ENCODE measurements around the gene E2F1. TPM values are rescaled to one million over a fixed set of nuclear protein-coding genes. Genes with fewer than 3 reads are reported as not detected.

The E2F1 gene
- total RNA-seq, 3 donors from 2014 or later (not counting 1 experiment from before 2014, with no cell fraction given) = 4.6 to 5.6 (median 4.7) TPM

DNA sequence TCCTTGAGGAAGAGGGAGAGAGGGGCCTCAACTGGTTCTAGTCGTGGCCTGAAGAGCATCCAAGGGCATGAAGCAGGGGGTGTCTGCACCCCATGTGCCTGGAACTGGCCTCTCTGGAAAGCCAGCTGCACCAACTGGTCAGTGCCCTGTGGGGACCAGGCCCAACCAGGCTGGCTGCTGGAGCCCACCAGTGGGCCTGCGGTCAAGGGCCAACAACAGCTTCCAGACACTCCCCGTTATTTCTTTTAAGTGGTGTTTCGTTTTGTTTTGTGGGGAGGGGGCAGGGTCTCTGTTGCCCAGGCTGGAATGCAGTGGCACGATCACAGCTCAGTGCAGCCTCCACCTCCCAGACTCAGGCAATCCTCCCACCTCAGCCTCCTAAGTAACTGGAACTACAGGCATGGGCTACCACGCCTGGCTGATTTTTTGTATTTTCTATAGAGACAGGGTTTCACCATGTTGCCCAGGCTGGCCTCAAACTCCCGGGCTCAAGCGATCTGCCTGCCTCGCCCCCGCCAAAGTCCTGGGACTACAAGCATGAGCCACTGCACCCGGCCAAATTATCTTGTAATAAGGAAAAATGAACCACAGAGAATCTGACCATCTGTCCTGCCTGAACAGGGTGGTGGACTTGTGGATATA lies 36.0 kb downstream of the E2F1 start:
- TF ChIP-seq, protein P1, sequence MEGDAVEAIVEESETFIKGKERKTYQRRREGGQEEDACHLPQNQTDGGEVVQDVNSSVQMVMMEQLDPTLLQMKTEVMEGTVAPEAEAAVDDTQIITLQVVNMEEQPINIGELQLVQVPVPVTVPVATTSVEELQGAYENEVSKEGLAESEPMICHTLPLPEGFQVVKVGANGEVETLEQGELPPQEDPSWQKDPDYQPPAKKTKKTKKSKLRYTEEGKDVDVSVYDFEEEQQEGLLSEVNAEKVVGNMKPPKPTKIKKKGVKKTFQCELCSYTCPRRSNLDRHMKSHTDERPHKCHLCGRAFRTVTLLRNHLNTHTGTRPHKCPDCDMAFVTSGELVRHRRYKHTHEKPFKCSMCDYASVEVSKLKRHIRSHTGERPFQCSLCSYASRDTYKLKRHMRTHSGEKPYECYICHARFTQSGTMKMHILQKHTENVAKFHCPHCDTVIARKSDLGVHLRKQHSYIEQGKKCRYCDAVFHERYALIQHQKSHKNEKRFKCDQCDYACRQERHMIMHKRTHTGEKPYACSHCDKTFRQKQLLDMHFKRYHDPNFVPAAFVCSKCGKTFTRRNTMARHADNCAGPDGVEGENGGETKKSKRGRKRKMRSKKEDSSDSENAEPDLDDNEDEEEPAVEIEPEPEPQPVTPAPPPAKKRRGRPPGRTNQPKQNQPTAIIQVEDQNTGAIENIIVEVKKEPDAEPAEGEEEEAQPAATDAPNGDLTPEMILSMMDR (IDR thresholded peaks at IDR 0.05) = no peak
- Mint-ChIP-seq H3K9me3 (no peaks in the 10 kb centered on the region), H3K27ac (no peak overlapping the region), H3K4me1 (peaks cover 21 to 23% of the 10 kb centered on the region in 2 donors), H3K36me3 (no peaks in the 10 kb centered on the region), H3K27me3 (ENCODE audit: low read depth in 2 of 2) (no peaks in the 10 kb centered on the region), H3K4me3 (no peak overlapping the region)
- intact Hi-C loops (cut with micrococcal nuclease) = no loop called here
- no peak overlapping the region for H3K4me3 ChIP-seq (ENCODE audit: low read length)
- H3K9me3 ChIP-seq (ENCODE audit: control insufficient read depth, insufficient read depth, low read length) = no peaks in the 10 kb centered on the region
- peaks cover 32% of the 10 kb centered on the region for H3K4me1 ChIP-seq (ENCODE audit: control insufficient read depth, insufficient read depth, low read length)
- no peak overlapping the region for H3K27ac ChIP-seq (ENCODE audit: low read length)
- peaks cover under 1% of the 10 kb centered on the region for H3K36me3 ChIP-seq (ENCODE audit: control insufficient read depth, insufficient read depth, low read length)
- no peaks in the 10 kb centered on the region for H3K27me3 ChIP-seq (ENCODE audit: control insufficient read depth, insufficient read depth, low read length)
- DNase-seq (no peak), ATAC-seq (no peak)
- 95% methylated on average over 11 of the region's 11 CpGs for WGBS (ENCODE audit: insufficient coverage)

- no peak overlapping the region for H3K4me3 ChIP-seq (ENCODE audit: low read length)
- peaks cover 21 to 23% of the 10 kb centered on the region in 2 donors for H3K4me1 Mint-ChIP-seq
- no peak for ATAC-seq
- H3K36me3 ChIP-seq (ENCODE audit: control insufficient read depth, insufficient read depth, low read length) = peaks cover 9% of the 10 kb centered on the region
- no peaks in the 10 kb centered on the region for H3K27me3 Mint-ChIP-seq (ENCODE audit: low read depth in 2 of 2)
- no peak overlapping the region for H3K27ac Mint-ChIP-seq
- H3K9me3 ChIP-seq (ENCODE audit: control insufficient read depth, insufficient read depth, low read length) = no peaks in the 10 kb centered on the region
- no peaks in the 10 kb centered on the region for H3K27me3 ChIP-seq (ENCODE audit: control insufficient read depth, insufficient read depth, low read length)
- H3K9me3 Mint-ChIP-seq = no peaks in the 10 kb centered on the region
- WGBS (ENCODE audit: insufficient coverage) = 90% methylated on average over 19 of the region's 19 CpGs
- TF ChIP-seq, protein P1 (IDR thresholded peaks at IDR 0.05) = no peak
- no peak overlapping the region for H3K4me3 Mint-ChIP-seq
- no peaks in the 10 kb centered on the region for H3K36me3 Mint-ChIP-seq
- no peak overlapping the region for H3K27ac ChIP-seq (ENCODE audit: low read length)
- peaks cover 37% of the 10 kb centered on the region for H3K4me1 ChIP-seq (ENCODE audit: control insufficient read depth, insufficient read depth, low read length)
- no peak for DNase-seq
- intact Hi-C loops (cut with micrococcal nuclease) = no loop called here
Observed at GRCh38 chr20:33649201-33649681, 36.9 kb downstream of the E2F1 start.

GRCh38 chr20:33648396-33649004 lies 37.7 kb downstream of the E2F1 start:
- no peaks in the 10 kb centered on the region for H3K9me3 ChIP-seq (ENCODE audit: control insufficient read depth, insufficient read depth, low read length)
- Mint-ChIP-seq H3K4me1 (peaks cover 21 to 22% of the 10 kb centered on the region in 2 donors), H3K27ac (peak overlapping the region in 1 of 2 donors; percentile 72), H3K27me3 (ENCODE audit: low read depth in 2 of 2) (no peaks in the 10 kb centered on the region), H3K36me3 (no peaks in the 10 kb centered on the region), H3K9me3 (no peaks in the 10 kb centered on the region), H3K4me3 (peak overlapping the region; percentile 21)
- TF ChIP-seq, protein P1 (IDR thresholded peaks at IDR 0.05) = no peak
- H3K36me3 ChIP-seq (ENCODE audit: control insufficient read depth, insufficient read depth, low read length) = peaks cover 14% of the 10 kb centered on the region
- WGBS (ENCODE audit: insufficient coverage) = 63% methylated on average over 14 of the region's 14 CpGs
- peaks cover 37% of the 10 kb centered on the region for H3K4me1 ChIP-seq (ENCODE audit: control insufficient read depth, insufficient read depth, low read length)
- DNase-seq = no peak
- ATAC-seq = peak in 1 of 3 donors; percentile 59
- H3K27ac ChIP-seq (ENCODE audit: low read length) = no peak overlapping the region
- intact Hi-C loops (cut with micrococcal nuclease) = no loop called here
- H3K4me3 ChIP-seq (ENCODE audit: low read length) = no peak overlapping the region
- H3K27me3 ChIP-seq (ENCODE audit: control insufficient read depth, insufficient read depth, low read length) = no peaks in the 10 kb centered on the region

All from natural killer cell (primary cell).